ENCODE results near the gene AR. TPM values are rescaled to one million over a fixed set of nuclear protein-coding genes. Genes with fewer than 3 reads are reported as not detected.

AR gene
- total and polyA plus RNA-seq, 2 of the 4 experiments (the other 2 are of a cell fraction) = 1.5 to 4.7 TPM

DNA sequence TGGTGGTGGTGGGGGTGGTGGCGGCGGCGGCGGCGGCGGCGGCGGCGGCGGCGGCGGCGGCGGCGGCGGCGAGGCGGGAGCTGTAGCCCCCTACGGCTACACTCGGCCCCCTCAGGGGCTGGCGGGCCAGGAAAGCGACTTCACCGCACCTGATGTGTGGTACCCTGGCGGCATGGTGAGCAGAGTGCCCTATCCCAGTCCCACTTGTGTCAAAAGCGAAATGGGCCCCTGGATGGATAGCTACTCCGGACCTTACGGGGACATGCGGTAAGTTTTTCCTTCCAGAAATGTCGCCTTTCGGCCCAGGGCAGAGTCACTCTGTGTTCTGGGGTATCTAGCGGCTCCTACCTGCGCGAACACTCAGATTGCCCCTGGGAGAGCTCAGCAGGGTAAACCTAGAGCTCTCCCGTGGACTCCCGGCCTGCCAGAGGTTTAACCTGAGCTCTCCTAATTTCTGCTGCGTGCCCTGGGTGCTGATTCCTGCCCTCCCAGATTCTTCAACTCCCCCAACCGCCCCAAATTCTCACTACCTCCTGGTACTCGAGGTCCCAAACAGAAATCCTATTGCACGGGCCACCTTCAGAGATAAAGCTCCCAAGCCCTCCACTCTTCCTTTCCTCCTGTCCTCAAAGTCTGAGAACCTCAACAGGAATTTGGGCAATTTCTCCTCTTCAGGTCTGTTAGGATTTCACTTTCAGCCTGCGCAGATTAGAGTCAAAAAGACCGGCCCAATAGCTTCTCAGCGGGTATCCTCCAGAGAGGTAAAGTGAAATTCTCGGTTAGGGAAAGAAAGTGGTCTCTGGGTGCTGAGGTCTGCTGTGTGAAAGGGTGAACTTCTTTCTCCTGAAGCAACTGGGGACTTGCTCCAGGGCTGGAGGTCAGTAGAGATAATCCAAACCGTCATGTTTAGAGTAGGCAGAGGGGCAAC is 2.9 kb downstream of the AR start:
- Histone ChIP-seq H2BK5ac (ENCODE audit: low read depth, low read length, poor library complexity, severe bottlenecking) (no peak overlapping the region), H3K23ac (ENCODE audit: low read depth, low read length) (no peak overlapping the region), H3K36me3 (ENCODE audit: control insufficient read depth, insufficient read depth, low read length) (no peaks in the 10 kb centered on the region), H3K4me1 (ENCODE audit: control insufficient read depth, insufficient read depth, low read length) (no peaks in the 10 kb centered on the region), H3K9ac (ENCODE audit: low read depth, low read length) (peak overlapping the region; percentile 44; the same call in 1 of the 2 replicates), H4K5ac (ENCODE audit: low read depth, low read length) (no peak overlapping the region), H4K8ac (ENCODE audit: low read depth in 2 of 2, low read length in 2 of 2) (no peak overlapping the region), H2BK20ac (ENCODE audit: low read depth, low read length) (no peak overlapping the region), H3K14ac (replicated peaks; ENCODE audit: low read depth, low read length) (no peak overlapping the region), H3K9me3 (ENCODE audit: control insufficient read depth, insufficient read depth, low read length) (peaks cover 2% of the 10 kb centered on the region; the same call in 1 of the 2 replicates), H2BK120ac (ENCODE audit: low read depth, low read length) (no peak overlapping the region), H3K27me3 (ENCODE audit: control insufficient read depth, insufficient read depth, low read length) (peaks cover 16% of the 10 kb centered on the region), H2AK9ac (replicated peaks; ENCODE audit: low read depth, low read length, poor library complexity) (no peak overlapping the region), H2AFZ (replicated peaks; ENCODE audit: low read length, poor library complexity) (peak overlapping the region; percentile 27), H3K4me2 (ENCODE audit: low read depth, low read length) (peak overlapping the region; percentile 45), H3K4me3 (ENCODE audit: insufficient read depth, low read depth, low read length) (peak overlapping the region; percentile 40), H3K9me1 (ENCODE audit: insufficient read depth, low read length) (no peaks in the 10 kb centered on the region), H3K18ac (ENCODE audit: low read depth, low read length) (no peak overlapping the region), H3K4ac (ENCODE audit: low read depth, low read length) (no peak overlapping the region), H3K56ac (ENCODE audit: extremely low read depth, insufficient read depth, low read length) (no peak overlapping the region), H3K79me1 (ENCODE audit: low read depth in 1 of 2, low read length in 2 of 2) (no peaks in the 10 kb centered on the region), H2BK15ac (ENCODE audit: low read depth, low read length) (no peak overlapping the region), H3K27ac (ENCODE audit: insufficient read depth, low read length) (no peak overlapping the region), H4K91ac (ENCODE audit: insufficient read depth, low read depth, low read length) (no peak overlapping the region), H4K20me1 (ENCODE audit: insufficient read depth, low read length) (no peaks in the 10 kb centered on the region), H2AK5ac (ENCODE audit: low read depth, low read length) (no peak overlapping the region)
- in situ Hi-C loops (cut with MboI; ENCODE audit: low sequenced_read_pairs) (no loop called here), dilution Hi-C loops (cut with HindIII; ENCODE audit: low sequenced_read_pairs, unreplicated experiment) (no loop called here), intact Hi-C loops (cut with micrococcal nuclease) (no loop called here)
- 15% methylated on average over 8 of the region's 44 CpGs; no CpG with 5 or more reads in 1 of the 2 experiments for WGBS, 2 experiments (ENCODE audit: extremely low coverage in 2 of 2, insufficient read length in 1 of 2)
- CTCF ChIA-PET = no interaction called here
- POLR2A ChIA-PET (ENCODE audit: unreplicated experiment) = no interaction called here
- no TSS peak for BruUV-seq (replicated peaks)
- ATAC-seq (ENCODE audit: low read depth) = no peak
- no peak for DNase-seq
- TF ChIP-seq MAFK (IDR thresholded peaks at IDR 0.05; ENCODE audit: low read depth, low read length) (no peak), MAZ (IDR thresholded peaks at IDR 0.05; ENCODE audit: borderline replicate concordance, low read depth, low read length) (no peak), CHD1 (IDR thresholded peaks at IDR 0.05; ENCODE audit: low read depth, low read length) (no peak), NFE2L2 (IDR thresholded peaks at IDR 0.05; ENCODE audit: low read depth, low read length) (no peak), BHLHE40 (IDR thresholded peaks at IDR 0.05; ENCODE audit: low read depth, low read length) (no peak), FOS (IDR thresholded peaks at IDR 0.05; ENCODE audit: low read depth, low read length) (no peak), MXI1 (IDR thresholded peaks at IDR 0.05; ENCODE audit: borderline replicate concordance, low read depth, low read length) (no peak), POLR2A (IDR thresholded peaks at IDR 0.05; ENCODE audit: low read depth, low read length) (no peak), SMC3 (IDR thresholded peaks at IDR 0.05; ENCODE audit: low read depth, low read length) (no peak), RAD21 (IDR thresholded peaks at IDR 0.05; ENCODE audit: low read length) (no peak), RFX5 (IDR thresholded peaks at IDR 0.05; ENCODE audit: low read depth, low read length) (no peak), CEBPB (IDR thresholded peaks at IDR 0.05; ENCODE audit: low read depth, low read length) (no peak)
- TF ChIP-seq, protein P1, sequence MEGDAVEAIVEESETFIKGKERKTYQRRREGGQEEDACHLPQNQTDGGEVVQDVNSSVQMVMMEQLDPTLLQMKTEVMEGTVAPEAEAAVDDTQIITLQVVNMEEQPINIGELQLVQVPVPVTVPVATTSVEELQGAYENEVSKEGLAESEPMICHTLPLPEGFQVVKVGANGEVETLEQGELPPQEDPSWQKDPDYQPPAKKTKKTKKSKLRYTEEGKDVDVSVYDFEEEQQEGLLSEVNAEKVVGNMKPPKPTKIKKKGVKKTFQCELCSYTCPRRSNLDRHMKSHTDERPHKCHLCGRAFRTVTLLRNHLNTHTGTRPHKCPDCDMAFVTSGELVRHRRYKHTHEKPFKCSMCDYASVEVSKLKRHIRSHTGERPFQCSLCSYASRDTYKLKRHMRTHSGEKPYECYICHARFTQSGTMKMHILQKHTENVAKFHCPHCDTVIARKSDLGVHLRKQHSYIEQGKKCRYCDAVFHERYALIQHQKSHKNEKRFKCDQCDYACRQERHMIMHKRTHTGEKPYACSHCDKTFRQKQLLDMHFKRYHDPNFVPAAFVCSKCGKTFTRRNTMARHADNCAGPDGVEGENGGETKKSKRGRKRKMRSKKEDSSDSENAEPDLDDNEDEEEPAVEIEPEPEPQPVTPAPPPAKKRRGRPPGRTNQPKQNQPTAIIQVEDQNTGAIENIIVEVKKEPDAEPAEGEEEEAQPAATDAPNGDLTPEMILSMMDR (conservative IDR thresholded peaks at IDR 0.05; ENCODE audit: low read depth, low read length) = no peak
- TF ChIP-seq, protein P2, sequence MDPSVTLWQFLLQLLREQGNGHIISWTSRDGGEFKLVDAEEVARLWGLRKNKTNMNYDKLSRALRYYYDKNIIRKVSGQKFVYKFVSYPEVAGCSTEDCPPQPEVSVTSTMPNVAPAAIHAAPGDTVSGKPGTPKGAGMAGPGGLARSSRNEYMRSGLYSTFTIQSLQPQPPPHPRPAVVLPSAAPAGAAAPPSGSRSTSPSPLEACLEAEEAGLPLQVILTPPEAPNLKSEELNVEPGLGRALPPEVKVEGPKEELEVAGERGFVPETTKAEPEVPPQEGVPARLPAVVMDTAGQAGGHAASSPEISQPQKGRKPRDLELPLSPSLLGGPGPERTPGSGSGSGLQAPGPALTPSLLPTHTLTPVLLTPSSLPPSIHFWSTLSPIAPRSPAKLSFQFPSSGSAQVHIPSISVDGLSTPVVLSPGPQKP (IDR thresholded peaks at IDR 0.05; ENCODE audit: borderline replicate concordance, low read depth, low read length) = no peak
- TF ChIP-seq, protein P3, sequence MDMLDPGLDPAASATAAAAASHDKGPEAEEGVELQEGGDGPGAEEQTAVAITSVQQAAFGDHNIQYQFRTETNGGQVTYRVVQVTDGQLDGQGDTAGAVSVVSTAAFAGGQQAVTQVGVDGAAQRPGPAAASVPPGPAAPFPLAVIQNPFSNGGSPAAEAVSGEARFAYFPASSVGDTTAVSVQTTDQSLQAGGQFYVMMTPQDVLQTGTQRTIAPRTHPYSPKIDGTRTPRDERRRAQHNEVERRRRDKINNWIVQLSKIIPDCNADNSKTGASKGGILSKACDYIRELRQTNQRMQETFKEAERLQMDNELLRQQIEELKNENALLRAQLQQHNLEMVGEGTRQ (IDR thresholded peaks at IDR 0.05; ENCODE audit: low read depth, low read length) = no peak

Data from IMR-90 (cell line).